ENCODE data around the gene MROH7. TPM values are rescaled to one million over a fixed set of nuclear protein-coding genes. Genes with fewer than 3 reads are reported as not detected.

MROH7 gene
- total RNA-seq, 1 experiment from 2014 or later: not detected

- Mint-ChIP-seq H3K9me3 (ENCODE audit: unreplicated experiment) (no peaks in the 10 kb centered on the region), H3K36me3 (ENCODE audit: insufficient read depth, unreplicated experiment) (peaks cover 6% of the 10 kb centered on the region), H3K4me3 (ENCODE audit: unreplicated experiment) (no peak overlapping the region), H3K4me1 (ENCODE audit: insufficient read depth, unreplicated experiment) (no peaks in the 10 kb centered on the region), H3K27ac (ENCODE audit: low read depth, unreplicated experiment) (no peak overlapping the region), H3K27me3 (ENCODE audit: insufficient read depth, unreplicated experiment) (peaks cover 45% of the 10 kb centered on the region)
- DNase-seq (ENCODE audit: unreplicated experiment): no peak
- ChIA-PET CTCF (interaction anchor here (0.9 kb wide), 1 partner anchor 10 kb away, joined by 5 read pairs; no protein-coding TSS in a partner anchor), POLR2A (no interaction called here)
- intact Hi-C loops (cut with micrococcal nuclease): no loop called here
- TF ChIP-seq, protein P1, sequence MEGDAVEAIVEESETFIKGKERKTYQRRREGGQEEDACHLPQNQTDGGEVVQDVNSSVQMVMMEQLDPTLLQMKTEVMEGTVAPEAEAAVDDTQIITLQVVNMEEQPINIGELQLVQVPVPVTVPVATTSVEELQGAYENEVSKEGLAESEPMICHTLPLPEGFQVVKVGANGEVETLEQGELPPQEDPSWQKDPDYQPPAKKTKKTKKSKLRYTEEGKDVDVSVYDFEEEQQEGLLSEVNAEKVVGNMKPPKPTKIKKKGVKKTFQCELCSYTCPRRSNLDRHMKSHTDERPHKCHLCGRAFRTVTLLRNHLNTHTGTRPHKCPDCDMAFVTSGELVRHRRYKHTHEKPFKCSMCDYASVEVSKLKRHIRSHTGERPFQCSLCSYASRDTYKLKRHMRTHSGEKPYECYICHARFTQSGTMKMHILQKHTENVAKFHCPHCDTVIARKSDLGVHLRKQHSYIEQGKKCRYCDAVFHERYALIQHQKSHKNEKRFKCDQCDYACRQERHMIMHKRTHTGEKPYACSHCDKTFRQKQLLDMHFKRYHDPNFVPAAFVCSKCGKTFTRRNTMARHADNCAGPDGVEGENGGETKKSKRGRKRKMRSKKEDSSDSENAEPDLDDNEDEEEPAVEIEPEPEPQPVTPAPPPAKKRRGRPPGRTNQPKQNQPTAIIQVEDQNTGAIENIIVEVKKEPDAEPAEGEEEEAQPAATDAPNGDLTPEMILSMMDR (IDR thresholded peaks at IDR 0.05; ENCODE audit: unreplicated experiment): no peak
- no TSS peak for BruUV-seq (replicated peaks)
Measured at GRCh38 chr1:54708385-54708784, 66.8 kb downstream of the MROH7 start.

DNA sequence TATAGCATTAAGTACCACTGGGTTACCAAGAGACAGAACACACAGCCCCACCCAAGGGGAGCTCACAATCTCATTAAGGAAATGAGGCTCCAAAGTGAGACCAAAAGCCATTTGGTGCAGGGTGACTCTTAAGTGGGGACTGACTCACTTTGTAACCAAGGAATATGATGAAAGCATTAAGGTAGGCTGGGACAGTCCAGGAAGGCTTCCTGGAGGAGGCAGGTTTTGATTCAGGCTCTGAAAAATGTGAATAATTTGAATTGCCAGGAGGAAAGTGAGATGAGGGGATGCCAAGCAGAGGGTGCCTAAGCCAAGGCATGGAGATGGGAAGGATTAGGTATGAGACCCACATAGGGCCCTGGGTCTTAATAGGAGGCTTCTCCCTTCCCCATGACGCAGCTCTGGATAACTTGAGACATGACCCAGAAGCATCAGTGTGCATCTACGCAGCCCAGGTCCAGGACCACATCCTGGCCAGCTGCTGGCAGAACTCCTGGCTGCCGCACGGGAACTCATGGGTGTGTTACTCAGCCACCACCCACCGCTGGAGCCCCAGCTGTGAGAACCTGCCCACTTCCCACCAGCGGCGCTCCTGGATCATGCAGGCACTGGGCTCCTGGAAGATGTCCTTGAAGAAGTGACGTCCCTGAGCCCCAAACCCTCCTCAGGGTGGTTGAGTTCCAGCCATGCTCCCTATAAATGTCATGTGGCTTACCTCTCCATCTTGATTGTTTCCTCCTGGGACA, 68.1 kb downstream of the MROH7 start:
- no peaks in the 10 kb centered on the region for H3K4me1 Mint-ChIP-seq (ENCODE audit: insufficient read depth, unreplicated experiment)
- ChIA-PET POLR2A (no interaction called here), CTCF (no interaction called here)
- no peak overlapping the region for H3K27ac Mint-ChIP-seq (ENCODE audit: low read depth, unreplicated experiment)
- H3K27me3 Mint-ChIP-seq (ENCODE audit: insufficient read depth, unreplicated experiment): peaks cover 43% of the 10 kb centered on the region
- TF ChIP-seq, protein P1 (IDR thresholded peaks at IDR 0.05; ENCODE audit: unreplicated experiment): no peak
- H3K9me3 Mint-ChIP-seq (ENCODE audit: unreplicated experiment): no peaks in the 10 kb centered on the region
- DNase-seq (ENCODE audit: unreplicated experiment): no peak
- no peak overlapping the region for H3K4me3 Mint-ChIP-seq (ENCODE audit: unreplicated experiment)
- intact Hi-C loops (cut with micrococcal nuclease): no loop called here
- BruUV-seq (replicated peaks): no TSS peak
- peaks cover 6% of the 10 kb centered on the region for H3K36me3 Mint-ChIP-seq (ENCODE audit: insufficient read depth, unreplicated experiment)

GRCh38 chr1:54710434-54710833, 68.8 kb downstream of the MROH7 start:
- intact Hi-C loops (cut with micrococcal nuclease): no loop called here

DNA sequence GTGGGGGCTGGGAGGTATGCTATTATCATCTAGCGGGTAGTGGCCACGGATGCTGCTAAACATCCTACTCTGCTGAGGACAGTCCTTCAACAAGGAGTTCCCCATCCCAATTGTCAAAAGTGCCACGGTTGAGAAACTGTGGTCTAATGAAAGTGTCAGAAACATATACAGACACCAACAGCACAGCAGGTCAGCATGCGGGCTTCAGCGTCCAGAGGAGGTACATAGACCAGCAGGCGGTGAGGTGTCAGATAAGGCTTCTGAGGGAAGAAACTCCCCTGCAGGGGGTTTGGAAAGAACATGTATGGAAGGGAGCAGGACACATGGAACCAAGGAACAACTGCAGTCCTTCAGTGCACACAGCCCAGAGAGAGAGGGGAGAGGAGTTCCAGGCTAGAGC, 69.3 kb downstream of the MROH7 start:
- peaks cover 7% of the 10 kb centered on the region for H3K4me1 Mint-ChIP-seq (ENCODE audit: insufficient read depth, unreplicated experiment)
- H3K36me3 Mint-ChIP-seq (ENCODE audit: insufficient read depth, unreplicated experiment): peaks cover 6% of the 10 kb centered on the region
- TF ChIP-seq, protein P1 (IDR thresholded peaks at IDR 0.05; ENCODE audit: unreplicated experiment): no peak
- H3K27me3 Mint-ChIP-seq (ENCODE audit: insufficient read depth, unreplicated experiment): peaks cover 43% of the 10 kb centered on the region
- H3K9me3 Mint-ChIP-seq (ENCODE audit: unreplicated experiment): no peaks in the 10 kb centered on the region
- H3K4me3 Mint-ChIP-seq (ENCODE audit: unreplicated experiment): no peak overlapping the region
- no peak for DNase-seq (ENCODE audit: unreplicated experiment)
- intact Hi-C loops (cut with micrococcal nuclease): no loop called here
- POLR2A ChIA-PET: no interaction called here
- no peak overlapping the region for H3K27ac Mint-ChIP-seq (ENCODE audit: low read depth, unreplicated experiment)
- BruUV-seq (replicated peaks): no TSS peak
- CTCF ChIA-PET: no interaction called here

More at GRCh38 chr1:54710434-54710833, 68.8 kb downstream of the MROH7 start:
- Mint-ChIP-seq H3K4me3 (ENCODE audit: unreplicated experiment) (no peak overlapping the region), H3K27ac (ENCODE audit: low read depth, unreplicated experiment) (no peak overlapping the region), H3K27me3 (ENCODE audit: insufficient read depth, unreplicated experiment) (peaks cover 43% of the 10 kb centered on the region), H3K36me3 (ENCODE audit: insufficient read depth, unreplicated experiment) (peaks cover 6% of the 10 kb centered on the region), H3K9me3 (ENCODE audit: unreplicated experiment) (no peaks in the 10 kb centered on the region), H3K4me1 (ENCODE audit: insufficient read depth, unreplicated experiment) (peaks cover 6% of the 10 kb centered on the region)
- no TSS peak for BruUV-seq (replicated peaks)
- CTCF ChIA-PET: no interaction called here
- DNase-seq (ENCODE audit: unreplicated experiment): no peak
- TF ChIP-seq, protein P1 (IDR thresholded peaks at IDR 0.05; ENCODE audit: unreplicated experiment): no peak
- POLR2A ChIA-PET: no interaction called here
